NCI-H82 treated with DMSO at 0.1 percent for 48 hours (cell line): ENCODE results near the gene ZACN.

Experiments
- DNase-seq: peaks from one replicate; lab custom pipeline; 2025; ENCODE audit not compliant: unreplicated experiment; lab: John Stamatoyannopoulos, UW

The ZACN gene

DNA sequence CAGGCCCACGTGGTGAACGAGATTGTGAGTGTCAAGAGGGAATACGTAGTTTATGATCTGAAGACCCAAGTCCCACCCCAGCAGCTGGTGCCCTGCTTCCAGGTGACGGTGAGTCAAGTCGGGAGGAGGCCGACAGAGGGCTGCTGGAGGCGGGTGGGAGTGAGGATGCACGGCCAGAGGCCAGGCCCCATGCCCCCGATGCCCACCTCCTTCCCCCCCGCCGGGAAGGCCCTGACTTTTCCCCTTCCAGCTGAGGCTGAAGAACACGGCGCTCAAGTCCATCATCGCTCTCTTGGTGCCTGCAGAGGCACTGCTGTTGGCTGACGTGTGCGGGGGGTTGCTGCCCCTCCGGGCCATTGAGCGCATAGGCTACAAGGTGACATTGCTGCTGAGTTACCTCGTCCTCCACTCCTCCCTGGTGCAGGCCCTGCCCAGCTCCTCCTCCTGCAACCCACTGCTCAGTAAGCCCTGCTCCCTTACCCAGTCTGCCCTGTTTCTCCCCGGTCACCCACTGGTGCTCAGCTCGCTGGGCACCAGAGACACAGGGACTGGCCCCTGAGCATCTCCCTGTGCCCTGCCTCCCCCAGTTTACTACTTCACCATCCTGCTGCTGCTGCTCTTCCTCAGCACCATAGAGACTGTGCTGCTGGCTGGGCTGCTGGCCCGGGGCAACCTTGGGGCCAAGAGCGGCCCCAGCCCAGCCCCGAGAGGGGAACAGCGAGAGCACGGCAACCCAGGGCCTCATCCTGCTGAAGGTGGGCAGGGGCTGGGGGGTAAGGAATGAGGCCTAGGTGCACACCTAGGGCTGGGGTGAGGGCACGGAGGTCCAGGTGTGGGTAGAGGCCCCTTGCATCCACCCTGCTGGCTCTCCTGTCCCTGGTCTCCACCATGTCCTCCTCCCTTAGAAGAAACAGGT lies 2.6 kb downstream of the ZACN start:
- DNase-seq = no peak

DNA sequence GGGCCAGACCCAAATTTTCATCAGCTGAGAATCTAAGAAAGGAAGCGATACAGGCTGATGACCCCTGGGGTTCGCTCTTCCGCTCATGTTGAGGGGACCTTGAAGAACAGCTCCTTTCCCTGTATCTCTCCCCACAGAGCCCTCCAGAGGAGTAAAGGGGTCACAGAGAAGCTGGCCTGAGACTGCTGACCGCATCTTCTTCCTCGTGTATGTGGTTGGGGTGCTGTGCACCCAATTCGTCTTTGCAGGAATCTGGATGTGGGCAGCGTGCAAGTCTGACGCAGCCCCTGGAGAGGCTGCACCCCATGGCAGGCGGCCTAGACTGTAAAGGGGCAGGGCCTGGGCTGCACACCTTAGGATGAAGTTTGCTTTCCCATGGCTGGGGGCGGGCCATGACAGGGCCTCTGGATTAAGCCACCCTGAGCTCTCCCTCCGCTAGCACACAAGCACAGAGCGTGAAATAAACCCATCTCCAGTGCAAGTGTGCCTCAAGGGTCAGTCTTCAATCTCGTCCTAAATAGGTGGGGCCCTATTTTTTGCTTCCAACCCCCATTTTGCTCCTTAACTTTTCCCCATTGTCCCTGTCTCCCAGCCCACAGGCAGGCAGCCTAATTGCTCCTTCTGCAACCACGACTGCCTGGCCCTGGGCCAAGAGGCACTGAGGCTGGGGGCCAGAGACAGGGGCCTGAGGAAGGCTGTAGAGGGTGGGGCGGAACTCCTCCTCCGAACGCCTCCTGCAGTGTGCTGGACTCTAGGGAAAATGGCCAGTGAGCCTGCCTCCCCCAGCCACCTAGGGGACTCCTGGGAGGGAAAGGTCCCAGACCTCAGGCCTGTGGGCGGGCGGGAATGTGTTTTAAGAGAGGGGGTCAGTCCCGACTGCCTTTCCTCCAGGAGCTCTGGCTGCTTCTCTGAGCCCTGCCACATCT lies 3.6 kb downstream of the ZACN start:
- DNase-seq = no peak

DNA sequence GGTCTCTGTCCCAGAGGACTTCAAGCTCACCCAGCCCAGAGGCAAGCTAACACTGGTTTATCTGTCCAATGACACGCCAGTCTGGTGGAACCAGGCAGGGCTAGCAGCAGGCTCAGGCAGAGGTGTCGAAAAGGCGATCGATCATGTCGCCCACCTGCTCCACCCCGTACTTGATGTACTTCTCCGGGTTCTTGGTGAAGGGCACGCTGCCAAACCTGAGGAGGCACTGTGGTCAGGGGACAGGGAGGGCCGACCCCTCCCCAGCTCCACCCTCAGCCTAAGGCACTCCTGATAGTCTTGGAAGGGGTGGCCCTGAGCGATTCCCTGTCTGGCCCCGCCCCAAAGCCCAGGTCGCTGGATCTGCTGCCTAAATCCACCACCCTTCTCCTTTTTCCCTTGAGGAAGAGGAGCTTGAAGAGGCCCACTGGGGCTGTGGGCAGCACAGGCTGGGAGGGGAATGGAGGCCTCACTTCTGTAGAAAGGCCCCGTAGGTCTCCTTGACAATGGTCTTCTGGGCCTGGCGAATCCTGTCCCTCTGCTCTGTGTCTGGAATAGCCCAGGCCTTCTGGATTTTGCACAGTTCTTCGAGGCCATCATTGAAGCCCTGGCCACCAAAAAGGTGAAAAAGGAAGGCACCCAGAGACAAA lies 4.7 kb downstream of the ZACN start:
- DNase-seq = no peak

DNA sequence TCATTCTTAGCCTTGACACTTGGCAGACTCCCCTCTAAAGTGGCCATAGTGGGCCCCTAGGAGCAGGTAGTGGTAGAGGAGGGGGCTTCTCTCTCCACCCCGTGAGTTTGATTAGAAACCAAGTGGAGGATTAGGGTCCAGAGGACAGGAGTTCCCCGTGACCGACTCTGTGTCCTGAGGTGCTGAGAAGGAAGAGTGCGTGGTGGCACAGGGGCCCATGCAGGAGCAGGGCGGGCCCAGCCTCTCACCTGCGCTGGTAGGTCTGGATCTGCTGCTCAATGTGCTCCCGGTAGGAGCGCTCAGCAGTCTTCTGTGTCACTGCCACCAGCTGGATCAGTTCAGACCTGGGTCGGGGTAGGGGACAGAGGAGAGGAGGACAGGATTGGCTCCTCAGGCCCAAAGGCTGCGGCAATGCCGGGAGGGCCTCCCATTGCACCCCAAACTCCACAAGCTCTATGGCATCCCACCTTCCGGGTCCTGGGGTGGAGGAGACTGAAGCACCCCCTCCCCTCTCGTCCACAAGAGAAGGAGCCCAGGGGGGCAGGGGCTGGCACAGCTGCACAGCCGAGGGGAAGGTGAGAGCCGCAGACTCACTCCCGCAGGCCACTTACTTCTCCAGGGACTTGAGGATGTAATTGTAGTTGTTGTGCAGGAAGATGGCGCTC lies 6.2 kb downstream of the ZACN start:
- no peak for DNase-seq

DNA sequence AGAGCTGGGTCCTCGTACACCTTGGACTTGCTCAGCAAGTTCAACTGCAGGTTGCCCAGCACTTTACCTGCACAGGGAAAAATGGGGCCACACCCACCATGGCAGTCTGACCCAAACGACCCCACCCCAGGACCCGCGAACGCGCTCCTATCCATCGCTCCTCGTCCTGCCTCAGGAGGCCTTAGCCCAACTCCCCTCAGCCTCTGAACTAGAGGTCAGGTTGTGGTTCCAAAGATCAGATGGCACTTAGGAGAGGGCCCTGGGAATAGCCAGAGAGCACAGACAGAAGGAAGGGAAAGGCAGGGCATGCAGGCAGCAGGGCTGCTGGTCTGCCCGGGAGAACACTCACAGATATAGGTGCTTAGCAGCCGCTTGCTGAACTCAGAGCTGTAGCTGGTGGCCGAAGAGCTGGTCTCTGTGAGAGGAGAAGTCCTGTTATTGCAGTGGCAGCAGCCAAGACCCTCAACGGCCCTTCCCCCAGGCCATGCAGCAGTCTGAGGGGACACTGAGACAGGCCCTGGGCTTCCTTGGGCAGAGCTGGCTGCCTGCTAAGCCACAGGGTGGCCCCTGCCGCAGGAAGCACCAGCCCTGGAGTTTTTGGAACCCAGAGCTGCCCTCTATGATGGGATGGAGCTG lies 6.9 kb downstream of the ZACN start:
- DNase-seq = no peak

DNA sequence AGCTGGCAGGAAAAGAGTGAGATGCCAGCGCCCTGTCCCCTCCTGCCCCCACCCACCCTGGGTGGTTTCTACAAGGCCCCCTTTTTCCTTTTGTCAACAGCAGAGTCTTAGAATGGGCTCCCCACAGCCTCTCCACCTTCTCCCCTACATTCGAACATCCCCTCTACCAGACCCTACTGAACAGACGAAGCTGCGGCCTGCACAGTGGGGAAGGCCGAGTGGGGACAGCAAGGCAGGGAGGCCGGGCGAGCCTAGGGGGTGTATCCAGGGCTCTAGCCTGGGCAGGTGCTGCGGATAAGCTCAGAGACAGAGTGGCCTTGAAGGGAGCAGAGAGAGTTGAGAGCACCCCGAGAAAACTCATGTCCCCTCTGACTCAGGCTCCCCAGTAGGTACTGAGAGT lies 7.4 kb downstream of the ZACN start:
- DNase-seq = no peak

DNA sequence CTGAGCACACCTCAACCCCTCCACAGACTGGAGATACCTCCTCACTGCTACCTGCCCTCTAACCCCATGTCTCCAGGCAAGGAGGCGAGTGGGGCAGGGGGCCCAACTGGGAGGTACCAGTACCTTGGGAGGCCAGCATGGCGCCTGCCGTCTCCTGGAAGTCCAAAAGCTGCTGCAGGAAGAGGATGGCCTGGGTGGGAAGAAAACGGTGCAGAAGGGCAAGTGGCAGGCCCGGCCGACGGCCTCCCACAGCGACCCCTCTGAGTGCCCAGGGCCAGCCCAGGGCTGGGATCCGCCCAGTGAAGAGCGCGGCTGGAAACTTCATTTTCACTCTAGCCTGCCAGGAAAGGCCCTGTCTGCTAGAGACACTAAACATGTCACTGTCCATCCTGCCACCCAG lies 8.5 kb downstream of the ZACN start:
- no peak for DNase-seq

DNA sequence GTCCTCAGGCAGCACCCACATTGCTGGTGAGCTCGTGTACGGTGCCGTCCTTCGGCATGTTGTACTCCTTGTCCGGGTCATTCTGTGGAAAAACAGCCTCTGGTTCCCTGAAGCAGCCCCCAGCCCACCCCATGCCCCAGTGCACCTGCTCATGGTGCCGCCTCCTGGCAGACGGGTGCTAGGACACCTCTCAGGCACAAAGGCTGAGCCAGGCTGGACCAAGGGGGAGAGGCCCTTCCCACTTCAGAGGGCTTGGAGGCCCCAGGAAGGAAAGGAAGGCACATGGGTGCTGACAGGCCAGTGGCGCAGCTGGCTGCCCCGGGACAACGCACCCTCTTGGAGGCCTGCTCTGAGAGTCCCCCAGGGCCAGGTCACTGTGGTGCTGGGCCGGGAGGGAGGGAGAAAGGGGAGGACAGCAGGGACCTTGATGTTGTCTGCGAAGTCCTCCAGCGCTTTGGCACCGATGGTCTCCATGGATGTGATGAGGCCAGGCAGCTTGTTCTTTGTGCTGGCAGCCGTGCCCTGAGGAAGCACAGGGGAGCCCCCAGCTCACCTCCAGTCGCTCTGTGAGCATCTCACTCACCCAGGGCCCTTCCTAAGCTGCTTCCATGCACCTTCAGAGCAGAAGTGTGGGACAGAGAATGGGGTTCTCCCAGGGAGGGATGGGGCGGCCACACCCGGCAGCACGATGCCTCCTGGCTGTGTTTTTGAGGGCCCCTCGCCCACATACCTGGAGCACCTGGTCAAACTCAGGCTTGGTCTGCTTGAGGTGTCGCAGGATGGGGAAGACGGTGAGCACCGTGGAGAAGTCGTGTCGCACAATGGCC lies 9.3 kb downstream of the ZACN start:
- no peak for DNase-seq

DNA sequence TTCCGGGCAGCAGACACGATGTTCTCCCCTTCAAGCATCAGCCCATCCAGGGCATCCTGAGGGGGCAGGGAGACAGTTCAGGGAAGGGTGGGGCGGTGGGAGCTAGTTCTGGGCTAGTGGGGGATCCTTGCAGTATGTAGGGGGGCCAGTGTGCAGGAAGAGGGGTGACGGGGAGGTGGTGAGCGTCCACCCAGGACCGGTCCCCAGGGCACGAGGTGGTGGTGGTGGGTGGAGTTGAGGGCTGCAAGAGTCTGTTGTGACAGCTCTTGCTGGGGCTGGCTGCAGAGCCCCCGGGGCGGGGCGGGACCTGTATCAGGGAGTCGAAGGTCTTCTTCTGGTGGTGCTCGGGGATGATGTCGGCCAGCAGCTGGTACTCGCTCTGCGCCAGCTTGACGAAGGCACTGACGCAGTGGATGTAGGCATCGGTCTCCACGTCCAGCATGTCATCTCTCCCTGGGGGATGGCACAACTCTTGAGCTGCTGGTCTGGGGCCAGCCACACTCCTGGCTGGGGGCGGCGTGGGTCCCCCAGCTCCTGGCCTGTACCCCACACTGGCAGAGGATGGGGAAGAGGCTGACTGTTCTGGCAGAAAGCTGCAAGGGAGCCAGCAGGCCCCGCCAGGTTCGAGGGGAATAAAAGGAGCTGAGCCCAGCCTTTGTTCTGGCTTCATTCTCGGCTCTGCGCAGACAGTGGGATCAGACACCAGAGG lies 10.0 kb downstream of the ZACN start:
- no peak for DNase-seq

DNA sequence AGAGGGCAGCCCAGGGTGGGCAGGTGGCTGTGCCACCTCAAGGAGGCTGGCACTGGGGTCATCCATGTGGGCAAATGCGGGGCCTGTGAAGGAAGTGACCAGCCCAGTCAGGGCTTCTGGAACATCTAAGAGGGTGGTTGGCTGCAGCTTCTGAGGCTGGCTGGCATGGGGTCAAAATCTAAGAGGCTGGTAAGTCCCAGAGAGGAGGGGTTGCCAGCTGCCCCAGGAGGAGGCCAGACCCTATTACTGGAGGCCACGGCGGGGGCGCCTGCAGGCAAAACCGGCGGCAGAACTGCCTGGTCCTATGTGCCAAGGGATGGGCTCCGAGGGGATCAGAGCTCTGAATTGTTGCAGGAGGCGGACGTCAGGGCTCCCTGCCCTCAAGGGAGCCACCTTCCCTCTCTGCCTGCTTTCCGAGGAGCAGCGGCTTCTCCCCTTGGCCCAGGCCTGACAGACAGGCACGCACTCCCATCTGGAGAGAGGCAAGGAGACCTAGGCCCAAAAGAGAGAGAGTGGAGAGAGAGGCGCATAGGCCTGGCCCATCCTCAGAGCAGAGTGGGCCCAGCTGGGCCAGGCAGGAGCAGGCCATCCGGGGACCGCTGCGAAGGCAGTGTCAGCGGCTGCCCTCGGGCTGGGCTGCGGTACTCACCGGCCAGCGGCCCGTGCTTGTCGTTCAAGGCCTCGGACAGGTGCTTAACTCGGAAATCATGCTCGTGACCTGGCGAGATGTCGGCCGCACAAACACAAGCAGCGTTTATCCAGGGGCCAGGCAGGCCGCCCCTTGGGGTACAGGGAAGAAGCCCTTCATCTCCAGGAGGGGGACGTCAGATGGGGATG lies 10.9 kb downstream of the ZACN start:
- DNase-seq = no peak

DNA sequence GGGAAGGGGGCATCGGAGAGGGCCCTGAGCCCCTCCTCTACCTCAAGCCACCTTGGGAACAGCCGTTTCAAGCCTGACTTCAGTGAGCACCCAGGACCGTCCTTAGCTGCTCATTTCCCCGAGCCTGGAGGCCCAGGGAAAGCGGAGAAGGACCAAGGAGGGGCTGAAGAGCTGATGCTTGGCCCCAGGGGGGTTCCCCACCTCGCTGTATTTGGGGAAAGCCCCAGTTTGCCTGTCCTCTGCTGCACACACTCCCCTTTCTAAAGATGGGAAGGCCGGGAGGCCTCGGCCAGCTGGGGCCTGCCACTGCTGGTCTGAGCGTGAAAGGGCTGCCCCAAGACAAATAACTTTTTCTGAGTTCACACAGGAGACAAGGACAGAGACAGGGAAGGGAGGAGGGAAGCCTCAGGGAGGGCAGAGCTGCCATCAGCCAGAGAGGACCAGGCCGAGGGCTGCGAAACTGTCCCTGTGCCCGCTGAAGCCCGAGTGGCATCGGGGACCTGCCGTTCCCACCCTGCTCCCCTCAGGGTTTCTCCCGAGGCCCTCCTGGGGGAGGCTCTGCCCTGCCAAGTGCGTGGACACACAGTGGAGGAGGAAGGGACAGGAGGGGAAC lies 11.6 kb downstream of the ZACN start:
- no peak for DNase-seq

DNA sequence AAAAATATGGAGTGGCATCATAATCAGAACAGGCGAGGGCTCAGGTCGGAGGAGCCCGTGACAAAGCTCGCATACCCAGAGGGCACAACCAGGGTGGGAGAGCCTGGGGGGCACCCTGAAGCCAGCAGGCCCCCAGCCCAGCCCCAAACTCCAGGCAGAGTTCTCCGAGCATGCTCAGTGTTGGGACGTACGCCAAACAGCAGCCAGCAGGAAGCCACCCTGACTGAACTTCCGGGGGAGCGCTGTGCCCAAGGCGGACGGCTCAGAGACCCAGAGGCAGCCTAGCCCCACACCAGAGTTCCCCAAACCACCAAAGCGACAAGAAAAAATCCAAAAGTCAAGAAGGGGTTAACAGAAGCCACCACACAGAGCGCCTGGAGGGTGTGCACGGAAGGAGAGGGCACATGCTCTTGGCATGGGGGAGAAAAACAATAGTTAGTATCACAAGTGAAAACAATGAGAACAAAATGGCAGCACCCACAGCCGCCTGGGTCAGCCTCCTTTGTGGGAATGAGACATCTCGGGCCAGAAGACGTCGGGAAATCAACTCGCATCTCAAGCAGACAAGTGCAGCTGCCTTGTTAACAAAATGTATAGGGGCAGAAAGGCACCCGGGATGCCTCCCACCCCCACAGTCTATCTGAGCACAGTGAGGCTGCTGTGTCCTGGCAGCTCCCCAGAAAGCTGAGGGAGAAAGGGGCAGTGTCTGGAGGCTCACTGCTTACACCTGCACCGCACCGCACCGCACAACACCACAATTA lies 12.7 kb downstream of the ZACN start:
- DNase-seq = no peak

DNA sequence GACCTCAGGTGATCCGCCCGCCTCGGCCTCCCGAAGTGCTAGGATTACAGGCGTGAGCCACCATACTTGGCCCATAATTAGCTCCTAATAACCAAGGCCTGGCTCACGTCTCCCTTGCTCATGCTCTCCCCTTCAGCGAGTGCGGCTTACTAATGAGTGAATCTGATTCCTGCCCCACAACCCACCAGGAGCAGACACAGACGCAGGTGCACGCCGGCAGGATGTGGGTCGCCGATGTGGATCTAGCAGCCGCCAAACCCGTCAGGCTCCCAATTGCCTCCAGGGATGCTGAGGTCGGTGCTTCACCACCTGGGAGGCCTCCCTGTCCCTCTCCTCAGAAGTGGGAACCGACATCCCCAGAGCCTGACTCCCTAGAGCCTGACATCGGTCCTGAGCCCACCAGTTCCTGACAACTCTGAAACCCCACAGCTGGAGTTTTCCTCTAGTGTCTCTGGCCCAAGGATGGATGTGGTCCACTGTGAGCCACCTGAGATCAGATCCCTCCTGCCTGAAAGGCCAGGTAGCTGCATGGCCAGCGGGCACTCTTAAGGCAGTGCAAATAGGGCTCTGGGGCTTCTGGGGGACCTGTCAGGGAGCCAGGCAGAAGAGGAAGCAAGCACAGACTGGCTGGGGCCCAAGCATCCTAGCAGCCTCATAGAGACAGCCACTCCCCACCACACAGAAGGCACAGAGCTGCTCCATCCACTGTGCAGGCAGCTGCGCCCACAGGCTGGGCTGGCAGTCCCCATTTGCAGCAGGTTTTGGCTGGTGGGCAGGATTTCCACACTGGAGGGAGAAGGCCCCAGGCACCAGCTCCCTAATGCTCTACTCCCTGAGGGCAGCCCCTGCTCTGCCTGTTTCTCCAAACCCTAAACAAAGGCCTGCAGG lies 13.8 kb downstream of the ZACN start:
- DNase-seq = no peak

DNA sequence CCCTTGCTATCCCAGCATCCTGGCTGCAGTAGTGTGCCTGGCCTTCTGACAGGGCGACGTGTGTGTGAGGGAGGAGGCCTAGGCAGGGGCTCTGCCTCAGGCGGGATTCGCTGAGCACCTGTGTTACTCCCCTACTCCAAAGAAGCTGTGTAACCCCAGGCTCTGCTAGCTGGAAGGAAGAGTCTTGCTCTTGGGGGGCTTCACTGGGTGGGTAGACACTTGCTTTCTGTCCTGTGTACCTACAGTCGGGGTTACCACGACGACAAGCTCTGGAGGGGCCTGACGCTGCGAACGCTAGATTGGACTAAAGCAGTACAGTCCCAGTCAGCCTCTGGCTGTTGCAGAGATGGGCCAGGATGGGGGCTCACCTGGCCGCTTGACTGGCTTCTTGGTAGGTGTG lies 15.1 kb downstream of the ZACN start:
- no peak for DNase-seq

DNA sequence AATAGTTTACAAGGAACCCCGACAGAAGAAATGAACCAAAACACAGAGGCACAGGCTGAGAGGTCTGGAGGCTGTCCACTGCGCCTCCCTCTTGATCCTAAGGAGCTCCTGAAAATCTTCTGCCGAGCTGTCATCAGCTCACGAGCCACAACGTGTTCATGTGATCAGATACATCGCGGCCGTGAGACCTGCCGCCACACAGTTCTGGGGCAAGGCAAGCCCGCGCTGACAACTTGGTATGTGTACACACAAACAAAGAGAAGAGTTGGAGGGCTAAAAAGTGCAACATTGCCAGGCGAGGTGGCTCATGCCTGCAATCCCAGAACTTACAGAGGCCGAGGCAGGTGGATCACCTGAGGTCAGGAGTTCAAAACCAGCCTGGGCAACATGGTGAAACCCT lies 17.0 kb downstream of the ZACN start:
- no peak for DNase-seq

DNA sequence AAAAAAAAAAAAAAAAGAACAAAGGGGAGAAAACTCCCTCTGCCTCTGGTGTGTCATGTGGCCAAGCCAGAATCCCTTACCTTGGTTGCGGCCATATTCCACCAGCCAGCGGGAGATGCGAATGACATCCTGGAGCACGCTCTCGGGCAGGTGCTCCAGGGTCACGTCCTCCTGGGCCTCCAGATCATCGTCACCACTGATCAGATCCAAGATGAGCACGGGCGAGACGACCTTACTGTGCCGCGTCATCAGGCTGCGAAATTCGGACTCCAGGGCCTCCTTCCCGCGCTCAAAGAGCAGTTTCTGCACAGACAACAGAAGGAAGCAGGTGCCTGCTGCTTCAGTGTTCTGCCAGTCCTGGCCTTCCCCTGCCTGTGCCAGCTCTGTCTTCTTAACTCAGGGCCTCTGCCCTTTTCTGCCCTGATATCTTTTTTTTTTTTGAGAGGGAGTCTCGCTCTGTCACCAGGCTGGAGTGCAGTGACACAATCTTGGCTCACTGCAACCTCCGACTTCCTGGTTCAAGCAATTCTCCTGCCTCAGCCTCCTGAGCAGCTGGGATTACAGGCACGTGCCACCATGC lies 18.8 kb downstream of the ZACN start:
- no peak for DNase-seq
